IMR-90 (cell line): ENCODE measurements around the gene CDX2. TPM values are rescaled to one million over a fixed set of nuclear protein-coding genes. Genes with fewer than 3 reads are reported as not detected.

ENCODE experiments used
- ATAC-seq: fragments of 200-7000 bp; cut with Tn5 transposase; 2 replicates; pipeline ENCODE4 v1.9.1; 2020; ENCODE audit warnings: low read depth, mild to moderate bottlenecking, moderate library complexity
- BruUV-seq: library from RNA; stranded (reverse); fragments of 400-500 nt; replicated peaks from 2 replicates; lab custom pipeline; 2021; lab: Mats Ljungman, UMichigan
- CTCF ChIA-PET: fragments of 300-600 bp; formaldehyde crosslinking; extraction: SDS; loops from one replicate; lab custom pipeline; 2021; ENCODE audit warnings: antibody characterized with exemption; lab: Yijun Ruan, JAX
- POLR2A ChIA-PET: fragments of 300-600 bp; sonication (Branson Sonifier 250); formaldehyde crosslinking; loops from one replicate; lab custom pipeline; 2022; ENCODE audit warnings: antibody characterized with exemption; ENCODE audit not compliant: unreplicated experiment; lab: Charles Lee
- DNase-seq: peaks from one replicate; pipeline ENCODE4 v3.0.0; 2013
- H2AFZ ChIP-seq: replicated peaks from 2 replicates; pipeline ENCODE3; 2013; ENCODE audit warnings: low read length, mild to moderate bottlenecking; ENCODE audit not compliant: poor library complexity
- H2AK5ac ChIP-seq: 2 replicates; pipeline ENCODE4 v1.6.1; 2013; ENCODE audit warnings: low read depth, low read length, inconsistent platforms
- H2AK9ac ChIP-seq: replicated peaks from 2 replicates; pipeline ENCODE3; 2013; ENCODE audit warnings: mild to moderate bottlenecking, low read depth, low read length, moderate library complexity; ENCODE audit not compliant: poor library complexity
- H2BK120ac ChIP-seq: 2 replicates; pipeline ENCODE4 v1.6.1; 2013; ENCODE audit warnings: low read depth, low read length, inconsistent platforms
- H2BK15ac ChIP-seq: 3 replicates; pipeline ENCODE4 v1.6.1; 2013; ENCODE audit warnings: low read depth, low read length, inconsistent platforms
- H2BK20ac ChIP-seq: 2 replicates; pipeline ENCODE4 v1.6.1; 2013; ENCODE audit warnings: low read depth, mild to moderate bottlenecking, inconsistent platforms, low read length, moderate library complexity
- H2BK5ac ChIP-seq: 2 replicates; pipeline ENCODE4 v1.6.1; 2013; ENCODE audit warnings: mild to moderate bottlenecking, low read depth, low read length, inconsistent platforms; ENCODE audit not compliant: poor library complexity, severe bottlenecking
- H3K14ac ChIP-seq: replicated peaks from 2 replicates; pipeline ENCODE4 v1.6.1; 2013; ENCODE audit warnings: low read depth, low read length, inconsistent platforms
- H3K18ac ChIP-seq: 2 replicates; pipeline ENCODE4 v1.6.1; 2013; ENCODE audit warnings: low read depth, low read length, control low read depth
- H3K23ac ChIP-seq: 2 replicates; pipeline ENCODE4 v1.6.1; 2013; ENCODE audit warnings: low read depth, low read length, inconsistent platforms
- H3K27ac ChIP-seq: 2 replicates; pipeline ENCODE4 v1.5.1; 2013; ENCODE audit warnings: mild to moderate bottlenecking, control low read depth, low read length; ENCODE audit not compliant: insufficient read depth
- H3K27me3 ChIP-seq: 2 replicates; pipeline ENCODE4 v1.6.1; 2013; ENCODE audit warnings: low read length; ENCODE audit not compliant: control insufficient read depth, insufficient read depth
- H3K36me3 ChIP-seq: 2 replicates; pipeline ENCODE4 v1.6.1; 2013; ENCODE audit warnings: low read length, mixed read lengths; ENCODE audit not compliant: control insufficient read depth, insufficient read depth
- H3K4ac ChIP-seq: 2 replicates; pipeline ENCODE4 v1.6.1; 2013; ENCODE audit warnings: low read depth, low read length, inconsistent platforms
- H3K4me1 ChIP-seq: 2 replicates; pipeline ENCODE4 v1.6.1; 2013; ENCODE audit warnings: low read length, mixed read lengths; ENCODE audit not compliant: control insufficient read depth, insufficient read depth
- H3K4me2 ChIP-seq: 2 replicates; pipeline ENCODE4 v1.6.1; 2013; ENCODE audit warnings: low read depth, mild to moderate bottlenecking, control low read depth, low read length, moderate library complexity
- H3K4me3 ChIP-seq: 2 replicates; pipeline ENCODE4 v1.5.1; 2013; ENCODE audit warnings: low read depth, mild to moderate bottlenecking, control low read depth, low read length, moderate library complexity; ENCODE audit not compliant: insufficient read depth
- H3K56ac ChIP-seq: 2 replicates; pipeline ENCODE4 v1.6.1; 2013; ENCODE audit warnings: low read length, inconsistent platforms; ENCODE audit not compliant: insufficient read depth; ENCODE audit errors: extremely low read depth
- H3K79me1 ChIP-seq, 2 experiments: 2 replicates each; pipeline ENCODE4 v1.6.1; 2013; ENCODE audit warnings: low read length in 2 of 2, inconsistent platforms in 1 of 2, low read depth in 1 of 2
- H3K9ac ChIP-seq: 2 replicates; pipeline ENCODE4 v1.6.1; 2013; ENCODE audit warnings: low read depth, low read length, control low read depth
- H3K9me1 ChIP-seq: 2 replicates; pipeline ENCODE4 v1.6.1; 2013; ENCODE audit warnings: low read length, inconsistent platforms; ENCODE audit not compliant: insufficient read depth
- H3K9me3 ChIP-seq: 2 replicates; pipeline ENCODE4 v1.6.1; 2013; ENCODE audit warnings: low read length; ENCODE audit not compliant: control insufficient read depth, insufficient read depth
- H4K20me1 ChIP-seq: 2 replicates; pipeline ENCODE4 v1.6.1; 2013; ENCODE audit warnings: low read length, inconsistent platforms; ENCODE audit not compliant: insufficient read depth
- H4K5ac ChIP-seq: 2 replicates; pipeline ENCODE4 v1.6.1; 2013; ENCODE audit warnings: mild to moderate bottlenecking, low read depth, low read length, control low read depth
- H4K8ac ChIP-seq, 2 experiments: 2 replicates each; pipeline ENCODE4 v1.6.1; 2013; ENCODE audit warnings: low read depth in 2 of 2, low read length in 2 of 2, control low read depth in 1 of 2, inconsistent platforms in 1 of 2
- H4K91ac ChIP-seq: 2 replicates; pipeline ENCODE4 v1.6.1; 2013; ENCODE audit warnings: low read depth, low read length, inconsistent platforms; ENCODE audit not compliant: insufficient read depth
- BHLHE40 ChIP-seq: fragments of 150-350 bp; IDR thresholded peaks from 2 replicates; pipeline ENCODE4 v1.6.1; 2016; ENCODE audit warnings: mild to moderate bottlenecking, low read depth, low read length
- CEBPB ChIP-seq: IDR thresholded peaks from 2 replicates; pipeline ENCODE4 v1.6.1; 2012; ENCODE audit warnings: low read depth, low read length, improper control_type of control experiment
- CHD1 ChIP-seq: IDR thresholded peaks from 2 replicates; pipeline ENCODE4 v1.6.1; 2012; ENCODE audit warnings: low read depth, low read length, improper control_type of control experiment
- FOS ChIP-seq: fragments of 150-350 bp; IDR thresholded peaks from 2 replicates; pipeline ENCODE4 v1.6.1; 2016; ENCODE audit warnings: low read depth, low read length
- MAFK ChIP-seq: IDR thresholded peaks from 2 replicates; pipeline ENCODE4 v1.6.1; 2012; ENCODE audit warnings: low read depth, low read length, improper control_type of control experiment
- MAZ ChIP-seq: IDR thresholded peaks from 2 replicates; pipeline ENCODE4 v1.6.1; 2012; ENCODE audit warnings: low read depth, mild to moderate bottlenecking, low read length, improper control_type of control experiment, moderate library complexity, borderline replicate concordance
- MXI1 ChIP-seq: IDR thresholded peaks from 2 replicates; pipeline ENCODE4 v1.6.1; 2012; ENCODE audit warnings: low read depth, mild to moderate bottlenecking, low read length, moderate library complexity, borderline replicate concordance
- NFE2L2 ChIP-seq: fragments of 150-350 bp; IDR thresholded peaks from 2 replicates; pipeline ENCODE4 v1.6.1; 2016; ENCODE audit warnings: low read depth, mild to moderate bottlenecking, low read length
- POLR2A ChIP-seq: IDR thresholded peaks from 2 replicates; pipeline ENCODE4 v1.6.1; 2012; ENCODE audit warnings: mild to moderate bottlenecking, low read depth, low read length
- RAD21 ChIP-seq: IDR thresholded peaks from 2 replicates; pipeline ENCODE4 v1.6.1; 2012; ENCODE audit warnings: low read length, improper control_type of control experiment
- RCOR1 ChIP-seq: IDR thresholded peaks from 2 replicates; pipeline ENCODE4 v1.6.1; 2012; ENCODE audit warnings: mild to moderate bottlenecking, low read length, improper control_type of control experiment; ENCODE audit not compliant: insufficient replicate concordance
- SMC3 ChIP-seq: fragments of 150-350 bp; IDR thresholded peaks from 2 replicates; pipeline ENCODE4 v1.6.1; 2016; ENCODE audit warnings: low read depth, mild to moderate bottlenecking, antibody characterized with exemption, low read length, moderate library complexity
- WGBS, 2 experiments: methylation state at CpG; one replicate each; pipeline versions ENCODE4 v1.1.5 to v1.1.7; 2013; ENCODE audit warnings: missing lambda C conversion rate in 2 of 2; ENCODE audit not compliant: insufficient read length in 1 of 2; ENCODE audit errors: extremely low coverage in 2 of 2; 5-methylcytosine and 5-hydroxymethylcytosine counted together
- dilution Hi-C: fragments of 300-500 bp; cut with HindIII; formaldehyde crosslinking; loops from one replicate; pipeline ENCODE4 v1.14.3; 2018; ENCODE audit warnings: low sequenced_read_pairs; ENCODE audit not compliant: unreplicated experiment
- in situ Hi-C: fragments of 300-500 bp; cut with MboI; formaldehyde crosslinking; loops from 3 replicates; pipeline ENCODE4 v1.14.3; 2019; ENCODE audit warnings: low sequenced_read_pairs, inconsistent platforms, mixed read lengths
- intact Hi-C: fragments of 100-400 bp; cut with micrococcal nuclease; formaldehyde crosslinking; loops from 2 replicates; pipeline ENCODE4 v1.10.0; 2022
- polyA plus RNA-seq, 3 experiments: library from polyadenylated mRNA; depleted of rRNA; stranded (reverse); fragments of >200 nt; gene quantifications; 2 replicates each; pipeline ENCODE4 v1.2.3, GENCODE V29; 2012; ENCODE audit warnings: low replicate concordance in 1 of 3
- total RNA-seq: library from RNA; depleted of rRNA; stranded (reverse); fragments of >200 nt; gene quantifications from 2 replicates; pipeline ENCODE4 v1.2.3, GENCODE V29; 2012
- TF ChIP-seq, protein P1 (sequence below): fragments of 150-350 bp; IDR thresholded peaks from 2 replicates; pipeline ENCODE4 v1.6.1; 2017; ENCODE audit warnings: mild to moderate bottlenecking, antibody characterized with exemption, low read length, low read depth
- TF ChIP-seq, protein P2 (sequence below): conservative IDR thresholded peaks from 2 replicates; pipeline ENCODE4 v1.5.1; 2012; ENCODE audit warnings: mild to moderate bottlenecking, low read depth, low read length, improper control_type of control experiment
- TF ChIP-seq, protein P3 (sequence below): fragments of 150-350 bp; IDR thresholded peaks from 2 replicates; pipeline ENCODE4 v1.6.1; 2016; ENCODE audit warnings: low read depth, mild to moderate bottlenecking, low read length, moderate library complexity, borderline replicate concordance

Gene CDX2
- total and polyA plus RNA-seq, 2 of the 4 experiments (the other 2 are of a cell fraction) = not detected

DNA sequence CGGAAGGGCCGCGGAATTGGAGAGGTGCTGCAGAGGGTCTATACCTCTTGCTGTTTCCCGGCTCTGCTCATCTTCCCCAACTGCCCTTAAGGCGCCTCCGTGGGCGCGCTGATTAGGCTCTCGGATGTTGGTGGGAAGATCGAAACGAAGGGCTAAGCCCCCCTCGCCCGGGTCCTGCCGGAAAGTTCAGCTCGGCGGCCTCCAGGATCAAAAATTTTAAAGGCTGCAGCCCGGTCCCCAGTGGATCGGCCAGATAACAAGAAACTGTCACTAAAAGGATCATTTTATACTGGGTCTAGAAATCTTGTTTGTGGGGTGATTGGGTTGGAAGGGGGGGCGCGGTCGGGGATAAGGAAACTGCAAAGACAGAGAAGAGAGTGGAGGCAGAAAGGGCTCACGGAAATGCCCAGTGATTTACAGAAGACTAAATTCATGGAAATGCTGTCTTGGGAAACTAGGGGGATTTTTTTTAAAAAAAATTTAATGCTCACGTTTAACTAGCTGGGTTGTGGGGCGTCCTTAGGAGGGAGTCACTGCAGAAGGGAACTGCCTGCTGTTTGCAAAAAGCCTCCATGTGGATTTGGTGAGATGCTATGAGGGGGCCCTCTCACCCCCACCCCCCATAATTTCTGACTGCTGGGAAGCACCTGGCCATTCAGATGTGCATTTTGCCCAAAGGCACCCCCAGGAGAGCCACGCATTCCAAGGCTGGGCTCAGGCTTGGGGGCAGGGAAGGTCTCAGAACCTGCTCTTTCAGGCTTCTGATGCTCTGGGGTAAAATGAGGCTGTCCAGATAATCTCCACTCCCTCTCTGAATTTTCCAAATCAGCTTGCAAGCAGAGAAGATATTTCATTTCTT, 7.7 kb downstream of the CDX2 start:
- Histone ChIP-seq H4K8ac (no peak overlapping the region), H3K9ac (no peak overlapping the region), H2AK5ac (no peak overlapping the region), H3K36me3 (no peaks in the 10 kb centered on the region), H4K20me1 (no peaks in the 10 kb centered on the region), H3K18ac (no peak overlapping the region), H3K4me1 (peaks cover 3% of the 10 kb centered on the region; the same call in 1 of the 2 replicates), H2BK20ac (no peak overlapping the region), H2AK9ac (no peak overlapping the region), H3K23ac (no peak overlapping the region), H3K9me1 (no peaks in the 10 kb centered on the region), H3K4me3 (no peak overlapping the region), H3K14ac (no peak overlapping the region), H4K5ac (no peak overlapping the region), H2BK15ac (no peak overlapping the region), H3K79me1 (no peaks in the 10 kb centered on the region), H3K27me3 (peaks cover 88% of the 10 kb centered on the region), H3K56ac (no peak overlapping the region), H2BK5ac (no peak overlapping the region), H4K91ac (no peak overlapping the region), H2AFZ (peak overlapping the region; percentile 10), H3K27ac (no peak overlapping the region), H2BK120ac (no peak overlapping the region), H3K4me2 (peak overlapping the region; percentile 38; the same call in 1 of the 2 replicates), H3K4ac (no peak overlapping the region), H3K9me3 (no peaks in the 10 kb centered on the region; the same call in 1 of the 2 replicates)
- in situ Hi-C loops (no loop called here), intact Hi-C loops (no loop called here), dilution Hi-C loops (no loop called here)
- ATAC-seq = peak; percentile 24; the same call in 1 of the 2 replicates
- no peak for DNase-seq
- POLR2A ChIA-PET = no interaction called here
- CTCF ChIA-PET = no interaction called here
- WGBS, 2 experiments = 6% methylated on average over 3 of the region's 25 CpGs; no CpG with 5 or more reads in 1 of the 2 experiments
- BruUV-seq = no TSS peak
- no peak for TF ChIP-seq MXI1
- no peak for TF ChIP-seq FOS
- no peak for TF ChIP-seq MAZ
- TF ChIP-seq, protein P1, sequence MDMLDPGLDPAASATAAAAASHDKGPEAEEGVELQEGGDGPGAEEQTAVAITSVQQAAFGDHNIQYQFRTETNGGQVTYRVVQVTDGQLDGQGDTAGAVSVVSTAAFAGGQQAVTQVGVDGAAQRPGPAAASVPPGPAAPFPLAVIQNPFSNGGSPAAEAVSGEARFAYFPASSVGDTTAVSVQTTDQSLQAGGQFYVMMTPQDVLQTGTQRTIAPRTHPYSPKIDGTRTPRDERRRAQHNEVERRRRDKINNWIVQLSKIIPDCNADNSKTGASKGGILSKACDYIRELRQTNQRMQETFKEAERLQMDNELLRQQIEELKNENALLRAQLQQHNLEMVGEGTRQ = no peak
- no peak for TF ChIP-seq POLR2A
- no peak for TF ChIP-seq MAFK
- no peak for TF ChIP-seq RAD21
- TF ChIP-seq, protein P2, sequence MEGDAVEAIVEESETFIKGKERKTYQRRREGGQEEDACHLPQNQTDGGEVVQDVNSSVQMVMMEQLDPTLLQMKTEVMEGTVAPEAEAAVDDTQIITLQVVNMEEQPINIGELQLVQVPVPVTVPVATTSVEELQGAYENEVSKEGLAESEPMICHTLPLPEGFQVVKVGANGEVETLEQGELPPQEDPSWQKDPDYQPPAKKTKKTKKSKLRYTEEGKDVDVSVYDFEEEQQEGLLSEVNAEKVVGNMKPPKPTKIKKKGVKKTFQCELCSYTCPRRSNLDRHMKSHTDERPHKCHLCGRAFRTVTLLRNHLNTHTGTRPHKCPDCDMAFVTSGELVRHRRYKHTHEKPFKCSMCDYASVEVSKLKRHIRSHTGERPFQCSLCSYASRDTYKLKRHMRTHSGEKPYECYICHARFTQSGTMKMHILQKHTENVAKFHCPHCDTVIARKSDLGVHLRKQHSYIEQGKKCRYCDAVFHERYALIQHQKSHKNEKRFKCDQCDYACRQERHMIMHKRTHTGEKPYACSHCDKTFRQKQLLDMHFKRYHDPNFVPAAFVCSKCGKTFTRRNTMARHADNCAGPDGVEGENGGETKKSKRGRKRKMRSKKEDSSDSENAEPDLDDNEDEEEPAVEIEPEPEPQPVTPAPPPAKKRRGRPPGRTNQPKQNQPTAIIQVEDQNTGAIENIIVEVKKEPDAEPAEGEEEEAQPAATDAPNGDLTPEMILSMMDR = no peak
- no peak for TF ChIP-seq CHD1
- TF ChIP-seq SMC3 = no peak
- no peak for TF ChIP-seq CEBPB
- TF ChIP-seq BHLHE40 = no peak
- TF ChIP-seq, protein P3, sequence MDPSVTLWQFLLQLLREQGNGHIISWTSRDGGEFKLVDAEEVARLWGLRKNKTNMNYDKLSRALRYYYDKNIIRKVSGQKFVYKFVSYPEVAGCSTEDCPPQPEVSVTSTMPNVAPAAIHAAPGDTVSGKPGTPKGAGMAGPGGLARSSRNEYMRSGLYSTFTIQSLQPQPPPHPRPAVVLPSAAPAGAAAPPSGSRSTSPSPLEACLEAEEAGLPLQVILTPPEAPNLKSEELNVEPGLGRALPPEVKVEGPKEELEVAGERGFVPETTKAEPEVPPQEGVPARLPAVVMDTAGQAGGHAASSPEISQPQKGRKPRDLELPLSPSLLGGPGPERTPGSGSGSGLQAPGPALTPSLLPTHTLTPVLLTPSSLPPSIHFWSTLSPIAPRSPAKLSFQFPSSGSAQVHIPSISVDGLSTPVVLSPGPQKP = no peak
- no peak for TF ChIP-seq RCOR1
- no peak for TF ChIP-seq NFE2L2
